Parathyroid adenoma (tissue), 2 donors: ENCODE results near the gene FAM222A.
A peak's percentile ranks its signal among the peaks of the same experiment; 100 is the strongest.

Experiments
- H2AFZ ChIP-seq: fragments of 300-600 bp; sonication (generic); one replicate; pipeline ENCODE4 v1.7.0; 2017; ENCODE audit warnings: antibody characterized with exemption, mild to moderate bottlenecking
- H3K27ac ChIP-seq: fragments of 300-600 bp; sonication (generic); one replicate; pipeline ENCODE4 v1.7.0; 2017
- H3K27me3 ChIP-seq: fragments of 300-600 bp; sonication (generic); one replicate; pipeline ENCODE4 v1.7.0; 2017; ENCODE audit warnings: low read length; ENCODE audit not compliant: control insufficient read depth, insufficient read depth
- H3K36me3 ChIP-seq: fragments of 300-600 bp; sonication (generic); one replicate; pipeline ENCODE4 v1.7.0; 2017; ENCODE audit warnings: low read length; ENCODE audit not compliant: control insufficient read depth, insufficient read depth
- H3K4me1 ChIP-seq: fragments of 300-600 bp; sonication (generic); one replicate; pipeline ENCODE4 v1.7.0; 2017; ENCODE audit warnings: control low read depth
- H3K4me2 ChIP-seq: fragments of 300-600 bp; sonication (generic); one replicate; pipeline ENCODE4 v1.7.0; 2017; ENCODE audit warnings: low read length
- H3K4me3 ChIP-seq: fragments of 300-600 bp; sonication (generic); one replicate; pipeline ENCODE4 v1.7.0; 2017; ENCODE audit warnings: low read depth, low read length
- H3K79me2 ChIP-seq: fragments of 300-600 bp; sonication (generic); one replicate; pipeline ENCODE4 v1.7.0; 2017; ENCODE audit warnings: control low read depth
- H3K9ac ChIP-seq: fragments of 300-600 bp; sonication (generic); one replicate; pipeline ENCODE4 v1.7.0; 2017; ENCODE audit warnings: mild to moderate bottlenecking
- H3K9me3 ChIP-seq: fragments of 300-600 bp; sonication (generic); one replicate; pipeline ENCODE4 v1.7.0; 2017; ENCODE audit warnings: low read length; ENCODE audit not compliant: control insufficient read depth
- TF ChIP-seq, protein P1 (sequence below): fragments of 300-600 bp; sonication (generic); IDR thresholded peaks from one replicate; pipeline ENCODE4 v1.7.0; 2017; ENCODE audit warnings: antibody characterized with exemption, mild to moderate bottlenecking
- donor health status: primary hyperparathyroidism.

The FAM222A gene

GRCh38 chr12:109739747-109740693 lies 26.4 kb downstream of the FAM222A start:
- Histone ChIP-seq H3K27ac (no peak overlapping the region), H3K4me3 (no peak overlapping the region), H2AFZ (peak overlapping the region; percentile 15), H3K27me3 (no peaks in the 10 kb centered on the region), H3K9me3 (no peaks in the 10 kb centered on the region), H3K4me1 (peaks cover 31% of the 10 kb centered on the region), H3K36me3 (no peaks in the 10 kb centered on the region), H3K79me2 (no peaks in the 10 kb centered on the region), H3K4me2 (no peak overlapping the region), H3K9ac (no peak overlapping the region)
- TF ChIP-seq, protein P1, sequence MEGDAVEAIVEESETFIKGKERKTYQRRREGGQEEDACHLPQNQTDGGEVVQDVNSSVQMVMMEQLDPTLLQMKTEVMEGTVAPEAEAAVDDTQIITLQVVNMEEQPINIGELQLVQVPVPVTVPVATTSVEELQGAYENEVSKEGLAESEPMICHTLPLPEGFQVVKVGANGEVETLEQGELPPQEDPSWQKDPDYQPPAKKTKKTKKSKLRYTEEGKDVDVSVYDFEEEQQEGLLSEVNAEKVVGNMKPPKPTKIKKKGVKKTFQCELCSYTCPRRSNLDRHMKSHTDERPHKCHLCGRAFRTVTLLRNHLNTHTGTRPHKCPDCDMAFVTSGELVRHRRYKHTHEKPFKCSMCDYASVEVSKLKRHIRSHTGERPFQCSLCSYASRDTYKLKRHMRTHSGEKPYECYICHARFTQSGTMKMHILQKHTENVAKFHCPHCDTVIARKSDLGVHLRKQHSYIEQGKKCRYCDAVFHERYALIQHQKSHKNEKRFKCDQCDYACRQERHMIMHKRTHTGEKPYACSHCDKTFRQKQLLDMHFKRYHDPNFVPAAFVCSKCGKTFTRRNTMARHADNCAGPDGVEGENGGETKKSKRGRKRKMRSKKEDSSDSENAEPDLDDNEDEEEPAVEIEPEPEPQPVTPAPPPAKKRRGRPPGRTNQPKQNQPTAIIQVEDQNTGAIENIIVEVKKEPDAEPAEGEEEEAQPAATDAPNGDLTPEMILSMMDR = peak; percentile 18

- Histone ChIP-seq H3K4me1 (peaks cover 31% of the 10 kb centered on the region), H3K36me3 (no peaks in the 10 kb centered on the region), H3K4me2 (no peak overlapping the region), H3K27me3 (no peaks in the 10 kb centered on the region), H3K9me3 (no peaks in the 10 kb centered on the region), H3K4me3 (no peak overlapping the region), H2AFZ (no peak overlapping the region), H3K79me2 (no peaks in the 10 kb centered on the region), H3K9ac (no peak overlapping the region), H3K27ac (no peak overlapping the region)
- TF ChIP-seq, protein P1 = no peak
These were observed 27.1 kb downstream of the FAM222A start for GRCh38 chr12:109740694-109741245.

GRCh38 chr12:109741286-109741969 lies 27.8 kb downstream of the FAM222A start:
- H3K27ac ChIP-seq = no peak overlapping the region
- no peaks in the 10 kb centered on the region for H3K79me2 ChIP-seq
- no peak overlapping the region for H3K4me3 ChIP-seq
- H3K9ac ChIP-seq = no peak overlapping the region
- H3K4me2 ChIP-seq = no peak overlapping the region
- no peaks in the 10 kb centered on the region for H3K27me3 ChIP-seq
- TF ChIP-seq, protein P1 = no peak
- H3K9me3 ChIP-seq = no peaks in the 10 kb centered on the region
- H3K36me3 ChIP-seq = no peaks in the 10 kb centered on the region
- H2AFZ ChIP-seq = no peak overlapping the region
- H3K4me1 ChIP-seq = peaks cover 31% of the 10 kb centered on the region

- Histone ChIP-seq H3K27ac (no peak overlapping the region), H3K4me1 (peaks cover 24% of the 10 kb centered on the region), H3K9me3 (no peaks in the 10 kb centered on the region), H3K36me3 (no peaks in the 10 kb centered on the region), H3K79me2 (no peaks in the 10 kb centered on the region), H3K4me3 (no peak overlapping the region), H2AFZ (no peak overlapping the region), H3K4me2 (no peak overlapping the region), H3K9ac (no peak overlapping the region), H3K27me3 (no peaks in the 10 kb centered on the region)
- TF ChIP-seq, protein P1 = no peak
These were observed 28.5 kb downstream of the FAM222A start for GRCh38 chr12:109741970-109742703.
